K562 (cell line): ENCODE data around the gene GNG3. TPM values are rescaled to one million over a fixed set of nuclear protein-coding genes. Genes with fewer than 3 reads are reported as not detected.
A peak's percentile ranks its signal among the peaks of the same experiment; 100 is the strongest.

ENCODE experiments used
- ATAC-seq: fragments of 200-7000 bp; cut with Tn5 transposase; 3 replicates; pipeline ENCODE4 v1.9.1; 2020; ENCODE audit warnings: moderate library complexity
- BruUV-seq: library from RNA; stranded (reverse); fragments of 400-500 nt; replicated peaks from 2 replicates; lab custom pipeline; 2021; lab: Mats Ljungman, UMichigan
- CTCF ChIA-PET: fragments of 300-600 bp; formaldehyde crosslinking; extraction: SDS; loops from one replicate; lab custom pipeline; 2021; ENCODE audit warnings: low intra/inter-chr PET ratio; lab: Yijun Ruan, JAX
- POLR2A ChIA-PET: fragments of 300-600, 350-650 bp; sonication (Branson Sonifier 250); formaldehyde crosslinking; extraction: SDS; loops from one replicate; lab custom pipeline; 2021; ENCODE audit warnings: antibody characterized with exemption, inconsistent platforms; lab: Yijun Ruan, JAX
- DNase-seq, 4 experiments: peaks; one replicate each; pipeline versions ENCODE4 v3.0.0 to v3.0.0-alpha.2; 2011 to 2018; ENCODE audit warnings: low spot score in 3 of 4, mixed read lengths in 3 of 4; ENCODE audit errors: extremely low read depth in 1 of 4
- FAIRE-seq: peaks from 2 replicates; lab custom pipeline; 2011; peaks lifted over from hg19 to GRCh38; lab: Jason Lieb, UNC
- H2AFZ ChIP-seq: 2 replicates; pipeline ENCODE4 v1.6.0; 2011; ENCODE audit warnings: low read depth, low read length, control low read depth, inconsistent platforms
- H3K27ac ChIP-seq: fragments of 200-600 bp; 3 replicates; pipeline ENCODE4 v1.8.0; 2011; ENCODE audit warnings: low read depth, mild to moderate bottlenecking, control low read depth, inconsistent platforms, low read length, moderate library complexity, mixed read lengths; ENCODE audit errors: extremely low read depth
- H3K27me3 ChIP-seq, 2 experiments: fragments of 300-600 bp in 1 of 2; 2 replicates in 1 of 2; 3 replicates in 1 of 2; pipeline versions ENCODE4 v1.6.0 to v1.8.0; 2011; ENCODE audit warnings: inconsistent platforms in 2 of 2, low read length in 2 of 2, mild to moderate bottlenecking in 1 of 2, mixed read lengths in 1 of 2, moderate library complexity in 1 of 2; ENCODE audit not compliant: control insufficient read depth in 2 of 2, insufficient read depth in 2 of 2
- H3K36me3 ChIP-seq: fragments of 300-600 bp; 3 replicates; pipeline ENCODE4 v1.8.0; 2011; ENCODE audit warnings: mild to moderate bottlenecking, low read length, inconsistent platforms; ENCODE audit not compliant: control insufficient read depth, insufficient read depth
- H3K4me1 ChIP-seq, 2 experiments: fragments of 200-600 bp in 1 of 2; replicated peaks in 1 of 2; 2 replicates in 1 of 2; 3 replicates in 1 of 2; pipeline versions ENCODE4 v1.5.1 to v1.8.0; 2011; ENCODE audit warnings: inconsistent platforms in 2 of 2, low read length in 2 of 2, mild to moderate bottlenecking in 1 of 2, mixed read lengths in 1 of 2, moderate library complexity in 1 of 2; ENCODE audit not compliant: control insufficient read depth in 2 of 2, insufficient read depth in 2 of 2
- H3K4me2 ChIP-seq: 2 replicates; pipeline ENCODE4 v1.6.1; 2011; ENCODE audit warnings: low read length, control low read depth, inconsistent platforms, mixed read lengths; ENCODE audit not compliant: insufficient read depth
- H3K4me3 ChIP-seq: fragments of 200-600 bp; sonication (generic), shearing (Covaris generic); 2 replicates; pipeline ENCODE4 v1.5.1; 2016; ENCODE audit warnings: control low read depth, inconsistent platforms
- H3K79me2 ChIP-seq: fragments of 200-600 bp; 3 replicates; pipeline ENCODE4 v1.8.0; 2011; ENCODE audit warnings: low read length, inconsistent platforms; ENCODE audit not compliant: control insufficient read depth, insufficient read depth
- H3K9ac ChIP-seq, 2 experiments: 2 replicates each; pipeline versions ENCODE4 v1.6.0 to v1.6.1; 2011; ENCODE audit warnings: low read depth in 2 of 2, low read length in 2 of 2, control low read depth in 1 of 2, inconsistent platforms in 1 of 2, mild to moderate bottlenecking in 1 of 2, mixed read lengths in 1 of 2; ENCODE audit not compliant: insufficient read depth in 1 of 2
- H3K9me1 ChIP-seq: one replicate; pipeline ENCODE4 v1.6.0; 2011; ENCODE audit warnings: inconsistent platforms, mild to moderate bottlenecking, low read length, moderate library complexity; ENCODE audit not compliant: control insufficient read depth, insufficient read depth
- H3K9me3 ChIP-seq: replicated peaks from 2 replicates; pipeline ENCODE4 v1.5.1; 2011; ENCODE audit warnings: low read depth, low read length, inconsistent platforms; ENCODE audit not compliant: control insufficient read depth, insufficient read depth
- H4K20me1 ChIP-seq: replicated peaks from 2 replicates; pipeline ENCODE4 v1.6.1; 2011; ENCODE audit warnings: low read length, inconsistent platforms, mixed read lengths; ENCODE audit not compliant: control insufficient read depth, insufficient read depth
- CREM ChIP-seq: IDR thresholded peaks from 2 replicates; pipeline ENCODE4 v1.6.1; 2014; ENCODE audit warnings: antibody characterized with exemption, low read depth
- MEF2D ChIP-seq: conservative IDR thresholded peaks from 2 replicates; pipeline ENCODE4 v1.6.1; 2016; ENCODE audit warnings: low read depth, missing genetic modification characterization, missing compliant biosample characterization
- RBM39 ChIP-seq: fragments of 200-400 bp; formaldehyde crosslinking; optimal IDR thresholded peaks from 2 replicates; pipeline ENCODE3; 2018; ENCODE audit warnings: low read depth, low read length
- TOE1 ChIP-seq, 2 experiments: fragments of 450-650 bp in 1 of 2; sonication (generic) in 1 of 2; formaldehyde crosslinking in 1 of 2; IDR thresholded peaks; 2 replicates each; pipeline versions ENCODE4 v1.7.1 to v1.8.0; 2016 to 2022; ENCODE audit warnings: borderline replicate concordance in 2 of 2, mild to moderate bottlenecking in 2 of 2, antibody characterized with exemption in 1 of 2, inconsistent platforms in 1 of 2, low read depth in 1 of 2, missing genetic modification reagents in 1 of 2, moderate library complexity in 1 of 2
- ZNF518B ChIP-seq: fragments of 250-450 bp; sonication (Bioruptor Pico); IDR thresholded peaks from 2 replicates; pipeline ENCODE4 v1.5.0; 2021; ENCODE audit warnings: mild to moderate bottlenecking, moderate library complexity
- WGBS: fragments of 100-300 bp; shearing (Covaris generic); methylation state at CpG from one replicate; pipeline ENCODE4 v1.1.6; 2016; ENCODE audit warnings: low coverage, mixed read lengths; ENCODE audit not compliant: insufficient coverage; ENCODE audit errors: missing lambda C conversion rate; 5-methylcytosine and 5-hydroxymethylcytosine counted together
- in situ Hi-C: fragments of 300-500 bp; cut with MboI; formaldehyde crosslinking; loops from 4 replicates; pipeline ENCODE4 v1.15.0; 2018; ENCODE audit warnings: inconsistent platforms, mixed read lengths
- intact Hi-C: fragments of 100-400 bp; cut with micrococcal nuclease; formaldehyde crosslinking; loops from 2 replicates; pipeline ENCODE4 v1.14.2; 2022
- polyA plus RNA-seq, 8 experiments: library from polyadenylated mRNA; depleted of rRNA in 4 of 8; stranded (reverse) in 5 of 8; unstranded in 3 of 8; fragments of >200 nt; fragmentation: Nextera tagmentation in 2 of 8; fragmentation: Illumina TruSeq in 1 of 8; extraction: Ambion mirVana in 2 of 8; extraction: Trizol in 1 of 8; gene quantifications; 2 replicates each; pipeline versions ENCODE4 v1.2.1 to v1.2.3, GENCODE V29; 2011 to 2014; ENCODE audit warnings: inconsistent platforms in 1 of 8, missing spikeins in 1 of 8
- total RNA-seq, 7 experiments: library from RNA; depleted of rRNA in 6 of 7; stranded (reverse); fragments of >200 nt in 6 of 7; fragmentation: Illumina TruSeq in 2 of 7; extraction: Trizol in 2 of 7; gene quantifications; 2 replicates each; pipeline versions ENCODE4 v1.2.1 to v1.2.3, GENCODE V29; 2011 to 2021; ENCODE audit warnings: low replicate concordance in 1 of 7

Gene GNG3
- total and polyA plus RNA-seq, 9 of the 15 experiments (the other 6 are each of a cell fraction or from before 2014, with no cell fraction given) = 0.07 TPM; not detected in 8

GRCh38 chr11:62665075-62665598 lies 42.3 kb upstream of the GNG3 start, which contains the start of the genes C11orf98 and CSKMT (continued):
- TF ChIP-seq ZNF518B = peak; percentile 75; the same call in 1 of the 2 replicates

GRCh38 chr11:62665599-62666258 lies 41.7 kb upstream of the GNG3 start:
- no TSS peak for BruUV-seq
- Histone ChIP-seq H3K9me3 (no peaks in the 10 kb centered on the region), H3K27ac (peak overlapping the region; percentile 72), H3K9me1 (no peaks in the 10 kb centered on the region), H3K36me3 (peaks cover 55% of the 10 kb centered on the region), H3K4me1 (peaks cover 19 to 41% of the 10 kb centered on the region in 2 experiments; a peak in 4 of 5 replicates), H4K20me1 (peaks cover 7% of the 10 kb centered on the region; the same call in 1 of the 2 replicates), H2AFZ (no peak overlapping the region), H3K4me2 (peak overlapping the region; percentile 97), H3K9ac (peak overlapping the region; percentile 85 to 100), H3K4me3 (peak overlapping the region; percentile 73), H3K79me2 (peaks cover 81% of the 10 kb centered on the region), H3K27me3 (no peaks in the 10 kb centered on the region)
- intact Hi-C loops (loop anchor here (2.0 to 5.0 kb wide), 2 partner anchors 19 to 177 kb away; partner anchors contain the start of gene GANAB), in situ Hi-C loops (no loop called here)
- no peak for FAIRE-seq
- POLR2A ChIA-PET = interaction anchor here (0.5 to 8.8 kb wide), 57 partner anchors 9 to 1072 kb away, joined by 3 to 161 read pairs (median 5); partner anchors contain the start of genes B3GAT3, EEF1G, EML3 and GANAB
- peak; percentile 32 for ATAC-seq
- peak; percentile 47 to 75 (median 66) for DNase-seq
- CTCF ChIA-PET = interaction anchor here (0.7 kb wide), 1 partner anchor 35 kb away, joined by 3 read pairs; no protein-coding TSS in a partner anchor
- WGBS = under 1% methylated on average over 33 of the region's 39 CpGs
- no peak; the same call in 1 of the 2 replicates for TF ChIP-seq TOE1 (IDR thresholded peaks at IDR 0.05; ENCODE audit: borderline replicate concordance)
- TF ChIP-seq TOE1 (CRISPR knock-in tag; IDR thresholded peaks at IDR 0.05; ENCODE audit: borderline replicate concordance, low read depth) = no peak
- TF ChIP-seq RBM39 = peak; percentile 96
- TF ChIP-seq MEF2D (tag) = 0 out of 2 replicates have a peak, but pooled peaks have one; percentile 19
- TF ChIP-seq CREM = peak; percentile 28; the same call in 1 of the 2 replicates
